GM23248 (cell line): ENCODE measurements around the gene CRY1.

ENCODE experiments used
- EZH2 ChIP-seq: fragments of 200-600 bp; sonication (generic); IDR thresholded peaks from 2 replicates; pipeline ENCODE4 v1.6.1; 2018; ENCODE audit warnings: antibody characterized with exemption, mild to moderate bottlenecking; ENCODE audit not compliant: insufficient read depth, poor library complexity, severe bottlenecking
- EZH2phosphoT487 ChIP-seq: fragments of 200-600 bp; sonication (generic); IDR thresholded peaks from 2 replicates; pipeline ENCODE4 v1.6.1; 2018; ENCODE audit warnings: antibody characterized with exemption, moderate library complexity, mild to moderate bottlenecking, low read depth; ENCODE audit not compliant: insufficient read depth

DNA sequence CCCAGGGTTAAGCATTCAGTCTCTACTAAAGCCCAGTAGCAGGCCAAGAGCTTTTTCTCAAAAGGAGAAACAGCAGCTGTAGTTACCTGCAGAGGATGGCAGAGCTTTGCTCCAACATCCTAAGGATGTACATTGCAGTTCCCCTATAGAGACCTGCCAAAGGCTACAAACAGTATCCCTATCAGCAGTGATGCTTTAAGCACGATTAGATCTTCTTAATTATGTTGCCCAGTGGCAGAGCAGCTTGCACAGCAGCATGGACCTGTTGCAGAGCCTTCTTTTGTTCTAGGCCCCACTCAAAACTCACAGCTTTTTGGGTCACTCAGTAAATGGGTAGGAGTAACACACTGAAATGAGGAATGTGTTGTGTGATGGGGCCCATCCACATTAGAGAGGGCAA is 46.4 kb upstream of the CRY1 start:
- TF ChIP-seq EZH2 (no peak), EZH2phosphoT487 (no peak)
